LHCN-M2 (cell line): ENCODE results near the gene PPP4R2. TPM values are rescaled to one million over a fixed set of nuclear protein-coding genes. Genes with fewer than 3 reads are reported as not detected.
"Not testable (repeated sequence)": the region's sequence is repeated elsewhere in the genome, so short reads cannot be mapped to it uniquely, and the experiment has no call there.

Source experiments
- DNase-seq: peaks from one replicate; pipeline ENCODE4 v3.0.0-alpha.2; 2012; ENCODE audit warnings: low read depth
- total RNA-seq: library from RNA; depleted of rRNA; stranded (reverse); fragments of >200 nt; gene quantifications from 2 replicates; pipeline ENCODE4 v1.2.3, GENCODE V29; 2014

Gene PPP4R2
- total RNA-seq, 1 experiment from 2014 or later: 53.6 TPM

- no peak for DNase-seq
These were observed 29.6 kb downstream of the PPP4R2 start for GRCh38 chr3:73026111-73026759.

- DNase-seq: no peak
These were observed 30.1 kb downstream of the PPP4R2 start for GRCh38 chr3:73026760-73027113.

DNA sequence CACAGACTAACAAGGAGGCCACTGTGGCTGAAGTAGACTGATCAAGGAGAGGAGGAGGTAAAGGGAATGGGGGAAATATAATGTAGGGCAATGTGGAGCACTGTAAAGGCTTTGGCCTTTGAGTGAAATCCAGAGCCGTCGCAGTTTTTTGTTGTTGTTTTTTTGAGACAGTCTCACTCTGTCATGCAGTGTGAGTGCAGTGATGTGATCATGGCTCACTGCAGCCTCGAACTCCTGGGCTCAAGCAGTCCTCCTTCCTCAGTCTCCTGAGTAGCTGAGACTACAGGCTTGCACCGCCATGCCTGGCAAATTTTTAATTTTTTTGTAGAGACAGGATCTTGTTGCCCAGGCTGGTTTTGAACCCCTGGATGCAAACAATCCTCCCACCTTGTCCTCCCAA lies 32.2 kb downstream of the PPP4R2 start:
- DNase-seq: no peak

- peak; percentile 86 for DNase-seq
These were observed 32.7 kb downstream of the PPP4R2 start for GRCh38 chr3:73029321-73029796.

DNA sequence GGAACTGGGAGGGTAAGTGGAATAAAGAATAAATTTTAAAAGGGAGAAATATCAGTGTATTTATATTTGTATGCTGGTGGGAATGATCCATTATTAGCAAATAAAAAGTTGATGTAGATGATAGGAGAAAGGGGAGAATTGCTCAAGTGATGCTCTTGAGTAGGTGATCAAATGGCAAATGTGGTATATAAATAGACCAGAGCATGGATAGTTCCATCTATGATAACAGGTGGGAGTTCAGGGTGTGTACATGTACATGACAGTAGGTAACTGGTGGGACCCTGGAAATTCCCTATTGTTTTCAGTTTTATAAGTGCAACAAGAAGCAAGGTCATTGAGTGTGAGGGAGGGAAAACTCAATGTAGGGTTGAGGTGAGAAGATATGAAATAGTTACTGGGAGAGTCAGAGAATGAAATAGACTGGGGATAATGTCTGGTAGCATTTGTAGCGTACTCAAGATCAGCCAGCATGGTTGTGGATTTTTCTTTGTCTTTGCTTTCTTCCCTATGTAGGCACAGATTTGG lies 33.5 kb downstream of the PPP4R2 start:
- no peak for DNase-seq

DNA sequence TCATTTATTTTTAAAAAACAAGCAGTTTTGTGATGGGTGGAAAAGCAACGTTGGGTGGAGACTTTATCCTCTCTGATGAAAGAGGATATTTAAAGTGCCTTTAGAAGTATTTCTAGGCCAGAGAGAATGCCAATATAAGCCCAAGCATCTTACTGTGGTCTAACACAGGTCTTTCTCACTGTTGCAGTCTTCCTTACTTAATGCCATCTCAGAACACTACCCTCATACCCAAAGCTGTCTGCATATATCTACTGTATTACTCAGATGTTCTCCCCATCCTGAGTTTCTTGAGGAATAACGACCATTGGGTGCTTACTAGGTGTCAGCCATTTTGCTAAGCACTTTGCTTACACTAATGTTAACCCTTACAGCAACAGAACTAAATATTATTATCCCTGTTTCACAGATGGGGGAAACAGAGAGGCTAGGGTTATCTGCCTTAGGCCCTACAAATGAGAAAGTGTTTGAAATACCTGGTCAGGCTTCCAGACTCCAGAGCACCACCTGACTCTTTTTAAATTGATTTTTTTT lies 35.0 kb downstream of the PPP4R2 start:
- no peak for DNase-seq

GRCh38 chr3:73036694-73037591 lies 40.3 kb downstream of the PPP4R2 start:
- DNase-seq: peak; percentile 28

DNA sequence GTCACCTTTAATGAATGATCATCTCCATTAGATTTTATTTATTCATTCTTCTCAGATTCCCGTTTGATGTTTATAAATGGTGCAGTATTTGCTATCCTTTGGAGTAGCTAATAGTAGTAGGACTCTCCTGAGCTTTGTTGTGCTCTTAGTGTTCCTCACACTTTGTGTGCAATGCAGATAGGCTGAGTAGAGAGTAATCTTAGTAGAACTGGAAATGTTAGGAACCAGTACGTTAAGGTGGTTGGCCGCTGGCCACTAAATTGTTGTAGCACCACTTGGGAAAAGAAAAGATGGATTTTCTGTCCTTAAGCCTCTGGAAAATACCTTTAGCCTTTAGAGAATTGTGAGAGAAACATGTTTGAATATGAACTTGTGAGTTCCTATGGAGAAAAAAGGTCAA lies 44.9 kb downstream of the PPP4R2 start:
- DNase-seq: no peak

- no peak for DNase-seq
These were observed 46.8 kb downstream of the PPP4R2 start for GRCh38 chr3:73043414-73043813.

- no peak for DNase-seq
These were observed 48.8 kb downstream of the PPP4R2 start for GRCh38 chr3:73045391-73045790.

GRCh38 chr3:73046195-73046594 lies 49.6 kb downstream of the PPP4R2 start:
- no peak for DNase-seq

- no peak for DNase-seq
These were observed 52.7 kb downstream of the PPP4R2 start for GRCh38 chr3:73049319-73049718.

GRCh38 chr3:73052857-73053256 lies 56.2 kb downstream of the PPP4R2 start:
- DNase-seq: no peak

DNA sequence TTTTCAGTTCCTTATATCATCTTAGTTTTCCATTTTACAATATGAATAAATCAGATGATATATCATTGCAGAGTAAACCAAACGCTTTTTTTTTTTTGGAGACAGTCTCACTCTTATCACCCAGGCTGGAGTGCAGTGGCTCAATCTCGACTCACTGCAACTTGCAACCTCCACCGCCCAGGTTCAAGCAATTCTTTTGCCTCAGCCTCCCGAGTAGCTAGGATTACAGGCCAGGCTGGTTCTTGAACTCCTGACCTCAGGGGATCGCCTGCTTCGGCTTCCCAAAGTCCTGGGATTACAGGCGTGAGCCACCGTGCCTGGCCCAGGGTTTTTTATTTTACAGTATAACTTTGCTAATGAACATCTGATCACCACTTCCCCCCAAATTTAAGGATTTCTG lies 59.0 kb downstream of the PPP4R2 start:
- DNase-seq: no peak

- DNase-seq: peak; percentile 37
These were observed 59.6 kb downstream of the PPP4R2 start for GRCh38 chr3:73056014-73056844.

- no peak for DNase-seq
These were observed 60.2 kb downstream of the PPP4R2 start for GRCh38 chr3:73056845-73057150.

DNA sequence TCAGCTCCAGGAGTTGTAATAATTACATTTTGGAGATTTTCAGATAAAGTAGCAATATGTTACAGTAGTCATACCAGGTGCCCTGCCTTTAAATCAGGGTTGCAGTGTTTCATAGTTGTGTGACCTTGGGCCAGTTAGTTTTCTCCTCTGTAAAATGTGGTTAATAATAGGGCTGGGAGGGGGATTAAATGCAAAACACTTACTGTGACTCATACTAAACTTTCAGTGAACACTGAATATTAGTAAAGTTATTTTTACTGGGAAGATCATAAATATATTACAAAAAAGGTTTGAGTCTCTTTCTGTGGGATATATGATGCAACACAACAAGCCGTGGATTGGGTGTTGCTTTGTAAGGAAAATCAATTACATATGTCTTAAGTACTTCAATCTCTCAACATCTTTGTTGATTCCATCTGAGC lies 63.7 kb downstream of the PPP4R2 start:
- DNase-seq: peak; percentile 32

DNA sequence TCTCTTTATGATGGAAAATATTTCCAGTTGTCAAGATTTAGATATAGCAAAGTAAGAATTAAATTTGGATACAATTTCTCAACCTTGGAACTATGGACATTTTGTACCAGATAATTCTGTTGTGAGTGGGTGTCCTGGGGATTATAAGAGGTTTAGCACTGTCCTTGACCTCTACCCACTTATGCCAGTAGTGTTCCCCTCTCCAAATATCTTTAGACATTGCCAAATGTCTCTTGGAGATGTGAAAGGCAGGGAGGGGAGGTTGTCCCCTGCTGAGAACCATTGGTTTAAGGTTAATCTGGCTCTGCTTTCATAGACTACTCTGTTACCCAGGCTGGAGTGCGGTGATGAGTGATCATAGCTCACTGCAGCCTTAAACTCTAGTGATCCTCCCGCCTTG lies 64.8 kb downstream of the PPP4R2 start, which contains the start of gene EBLN2:
TSS of gene EBLN2 (plus strand) at position 244 of the 400 bp plus-strand sequence. CDS start 423 bp downstream, outside the sequence.
- no peak for DNase-seq

DNA sequence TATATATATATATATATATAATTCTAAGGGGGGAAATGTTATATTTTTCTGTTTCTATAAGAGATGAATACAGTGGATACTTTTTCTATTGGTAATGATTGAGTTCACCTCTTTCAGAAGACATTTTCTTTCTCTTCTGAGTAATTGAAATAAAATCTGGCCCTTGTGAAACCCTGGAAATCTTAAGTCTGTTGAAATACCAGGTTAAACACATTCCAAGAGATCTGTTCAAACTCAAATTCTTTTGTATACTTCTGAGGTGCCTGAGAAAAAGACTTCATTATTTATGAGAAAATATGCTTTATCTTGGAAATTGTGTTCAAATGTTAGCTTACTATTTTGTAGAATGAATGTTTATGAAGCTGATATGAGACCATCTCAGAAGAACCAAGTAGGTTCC lies 69.6 kb downstream of the PPP4R2 start:
- DNase-seq: not testable (repeated sequence)

- DNase-seq: no peak
These were observed 71.8 kb downstream of the PPP4R2 start for GRCh38 chr3:73068419-73068818.

DNA sequence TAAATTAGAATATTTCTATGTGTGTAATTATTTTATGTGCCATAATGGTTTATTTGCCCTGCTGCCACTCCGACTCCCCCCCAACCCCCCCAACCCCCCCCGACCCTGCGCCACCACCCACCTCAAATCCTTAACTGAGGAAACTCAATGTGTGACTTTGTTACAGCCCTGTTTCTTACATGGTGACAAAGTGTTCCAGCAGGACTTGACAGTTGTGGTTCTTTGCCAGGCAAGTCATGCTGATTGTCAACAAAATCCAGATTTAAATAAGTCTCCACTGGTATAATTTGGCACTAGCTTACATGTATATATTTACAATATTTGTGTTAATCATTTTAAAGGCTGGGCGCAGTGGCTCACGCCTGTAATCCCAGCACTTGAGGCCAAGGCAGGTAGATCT lies 72.6 kb downstream of the PPP4R2 start:
- no peak for DNase-seq
